HG02623 (cell line): ENCODE measurements around the gene ZEB1.
"Not testable (repeated sequence)": the region's sequence is repeated elsewhere in the genome, so short reads cannot be mapped to it uniquely, and the experiment has no call there.

ENCODE experiments used
- ATAC-seq: cut with Tn5 transposase; IDR thresholded peaks from one replicate; pipeline ENCODE4 v1.9.1; 2021; ENCODE audit warnings: moderate library complexity; ENCODE audit not compliant: unreplicated experiment

Gene ZEB1

GRCh38 chr10:31419394-31420063 is 100.5 kb downstream of the ZEB1 start:
- no peak for ATAC-seq

GRCh38 chr10:31421322-31421721 is 102.3 kb downstream of the ZEB1 start:
- ATAC-seq, result no peak

GRCh38 chr10:31422634-31423033 is 103.6 kb downstream of the ZEB1 start:
- ATAC-seq, result no peak

GRCh38 chr10:31424473-31424872 is 105.5 kb downstream of the ZEB1 start:
- ATAC-seq, result no peak

- ATAC-seq, result no peak
These were observed 107.4 kb downstream of the ZEB1 start for GRCh38 chr10:31426401-31426800.

- ATAC-seq, result not testable (repeated sequence)
These were observed 108.3 kb downstream of the ZEB1 start for GRCh38 chr10:31427334-31427733.

- ATAC-seq, result not testable (repeated sequence)
These were observed 109.5 kb downstream of the ZEB1 start for GRCh38 chr10:31428499-31428898.

- ATAC-seq, result no peak
These were observed 112.0 kb downstream of the ZEB1 start for GRCh38 chr10:31431021-31431420.

- no peak for ATAC-seq
These were observed 118.9 kb downstream of the ZEB1 start for GRCh38 chr10:31437959-31438358.

GRCh38 chr10:31451766-31452165 is 132.8 kb downstream of the ZEB1 start:
- no peak for ATAC-seq

- no peak for ATAC-seq
These were observed 137.5 kb downstream of the ZEB1 start for GRCh38 chr10:31456468-31456867.

- ATAC-seq, result no peak
These were observed 138.8 kb downstream of the ZEB1 start for GRCh38 chr10:31457858-31458257.

- no peak for ATAC-seq
These were observed 140.0 kb downstream of the ZEB1 start for GRCh38 chr10:31458974-31459373.

- no peak for ATAC-seq
These were observed 141.2 kb downstream of the ZEB1 start for GRCh38 chr10:31460242-31460641.

GRCh38 chr10:31464552-31464951 is 145.5 kb downstream of the ZEB1 start:
- no peak for ATAC-seq

- ATAC-seq, result no peak
These were observed 147.3 kb downstream of the ZEB1 start for GRCh38 chr10:31466313-31466712.

GRCh38 chr10:31467791-31468535 is 148.9 kb downstream of the ZEB1 start:
- ATAC-seq, result no peak

- no peak for ATAC-seq
These were observed 149.5 kb downstream of the ZEB1 start for GRCh38 chr10:31468536-31468859.

GRCh38 chr10:31475519-31475918 is 156.5 kb downstream of the ZEB1 start:
- no peak for ATAC-seq

GRCh38 chr10:31476088-31476487 is 157.1 kb downstream of the ZEB1 start:
- ATAC-seq, result no peak

- ATAC-seq, result no peak
These were observed 158.6 kb downstream of the ZEB1 start for GRCh38 chr10:31477584-31477983.

GRCh38 chr10:31479752-31480151 is 160.7 kb downstream of the ZEB1 start:
- no peak for ATAC-seq

GRCh38 chr10:31483546-31483945 is 164.5 kb downstream of the ZEB1 start:
- ATAC-seq, result no peak
